AG08396 (cell line): ENCODE results near the gene LRFN2.

Experiments
- DNase-seq: peaks from one replicate; pipeline ENCODE4 v3.0.0; 2012; ENCODE audit warnings: low spot score, mixed read lengths

Gene LRFN2

DNA sequence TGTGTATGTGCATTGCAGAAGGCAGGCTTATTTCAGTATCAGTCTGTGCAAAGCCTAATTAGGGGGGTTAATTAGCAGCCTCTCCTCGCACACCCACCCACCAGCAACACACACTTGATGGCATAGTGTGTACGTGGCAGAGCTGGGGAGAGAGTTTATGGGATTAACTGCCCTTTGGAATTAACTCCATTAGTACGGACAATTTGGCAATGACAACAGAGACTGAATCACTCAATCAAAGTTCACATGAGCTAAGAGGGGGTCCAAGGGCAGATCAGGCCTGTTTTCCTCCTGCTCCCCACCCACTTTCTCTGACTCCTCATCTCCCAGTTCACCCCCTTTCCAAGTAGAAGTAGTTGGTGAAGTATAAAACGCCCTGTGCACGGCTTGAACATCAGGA is 69.5 kb downstream of the LRFN2 start:
- no peak for DNase-seq

DNA sequence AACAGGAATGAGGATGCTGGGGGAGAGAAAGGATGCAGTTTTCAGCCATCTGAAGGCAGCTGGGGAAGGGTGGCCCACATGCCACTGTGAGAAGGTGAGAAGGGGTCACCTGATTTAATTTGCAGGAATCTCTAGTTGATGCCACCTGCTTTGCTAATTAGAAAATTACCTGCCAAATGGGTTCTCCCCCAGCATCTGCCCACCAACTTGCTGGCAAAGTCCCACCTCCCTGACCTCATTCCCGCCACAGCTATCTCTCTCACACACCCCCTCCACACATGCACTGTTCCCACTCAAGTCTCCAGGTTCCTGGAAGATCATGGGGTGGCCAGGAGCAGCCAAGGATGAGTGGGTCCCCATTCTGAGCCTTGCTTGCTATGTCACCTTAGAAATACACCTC is 70.7 kb downstream of the LRFN2 start:
- no peak for DNase-seq

DNA sequence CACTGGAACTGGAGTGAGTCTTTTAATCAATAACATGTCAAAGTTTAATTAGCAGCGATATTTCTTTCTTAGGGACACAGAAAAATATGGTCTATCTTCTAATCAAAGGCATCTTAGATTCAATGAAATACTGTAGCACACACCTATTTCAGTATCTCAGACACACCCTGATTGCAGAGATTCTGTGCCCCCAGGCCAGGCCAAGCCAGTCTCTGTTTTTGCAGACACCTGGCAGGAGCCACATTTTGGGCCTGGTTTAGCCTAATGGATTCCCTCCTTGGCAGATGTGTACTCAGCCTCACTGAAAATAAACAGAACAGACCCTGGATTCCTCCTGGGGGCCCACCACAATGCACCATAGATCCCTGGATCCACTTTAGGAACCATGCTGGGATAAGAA is 74.8 kb downstream of the LRFN2 start:
- no peak for DNase-seq

DNA sequence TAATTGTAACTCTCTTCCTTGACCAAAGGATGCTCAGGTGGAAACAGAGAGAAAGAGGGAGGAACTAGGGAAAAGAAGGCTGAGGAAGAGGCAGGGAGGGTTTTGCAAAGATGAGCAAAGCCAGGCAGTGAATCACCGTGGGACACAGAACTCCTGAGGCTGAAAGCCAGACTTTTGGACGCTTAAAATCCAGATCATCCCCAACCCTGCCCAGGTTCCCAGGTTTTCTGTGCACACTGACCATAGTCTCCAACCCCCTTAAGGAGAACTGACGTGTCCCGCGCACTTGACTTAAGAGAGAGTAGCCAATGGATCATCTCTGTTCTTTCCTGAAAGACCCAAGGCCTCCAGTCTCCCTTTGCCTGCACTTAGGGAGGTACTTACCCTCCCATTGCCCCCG is 75.3 kb downstream of the LRFN2 start:
- no peak for DNase-seq

DNA sequence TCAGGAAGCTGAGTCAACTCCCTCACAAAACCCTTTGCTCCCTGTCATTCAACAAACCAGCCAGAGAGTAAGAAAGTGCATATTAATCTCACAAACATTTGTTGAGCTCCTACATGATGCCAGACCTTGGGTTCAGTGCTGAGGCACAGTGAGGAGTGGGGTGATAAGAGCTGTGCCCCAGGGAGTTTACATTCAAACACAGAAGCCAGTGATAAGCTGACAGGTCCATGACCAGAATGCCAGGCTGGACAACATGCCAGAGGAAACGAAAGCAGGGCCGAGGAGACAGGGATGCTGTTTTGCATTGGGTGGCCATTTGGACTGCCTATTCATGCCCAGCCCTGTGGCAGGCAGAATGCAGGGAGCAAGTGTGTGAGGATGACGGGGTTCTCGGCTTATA is 76.7 kb downstream of the LRFN2 start:
- DNase-seq: no peak

DNA sequence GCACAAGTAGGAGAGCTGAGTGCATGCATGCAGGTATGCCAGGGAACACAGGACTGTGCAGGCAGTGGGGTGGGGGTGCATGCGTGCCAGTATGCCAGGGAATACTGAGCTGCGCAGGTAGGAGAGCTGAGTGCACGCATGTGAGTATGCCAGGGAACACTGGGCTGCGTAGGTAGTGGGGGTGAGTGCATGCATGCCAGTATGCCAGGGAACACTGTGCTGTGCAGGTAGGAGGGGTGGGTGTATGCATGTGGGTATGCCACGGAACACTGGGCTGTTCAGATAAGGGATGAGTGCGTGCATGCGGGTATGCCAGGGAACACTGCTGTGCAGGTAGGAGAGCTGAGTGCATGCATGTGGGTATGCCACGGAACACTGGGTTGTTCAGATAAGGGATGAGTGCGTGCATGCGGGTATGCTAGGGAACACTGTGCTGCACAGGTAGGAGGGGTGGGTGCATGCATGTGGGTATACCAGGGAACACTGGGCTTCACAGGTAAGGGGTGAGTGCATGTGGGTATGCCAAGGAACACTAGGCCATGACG is 77.4 kb downstream of the LRFN2 start:
- DNase-seq: no peak

DNA sequence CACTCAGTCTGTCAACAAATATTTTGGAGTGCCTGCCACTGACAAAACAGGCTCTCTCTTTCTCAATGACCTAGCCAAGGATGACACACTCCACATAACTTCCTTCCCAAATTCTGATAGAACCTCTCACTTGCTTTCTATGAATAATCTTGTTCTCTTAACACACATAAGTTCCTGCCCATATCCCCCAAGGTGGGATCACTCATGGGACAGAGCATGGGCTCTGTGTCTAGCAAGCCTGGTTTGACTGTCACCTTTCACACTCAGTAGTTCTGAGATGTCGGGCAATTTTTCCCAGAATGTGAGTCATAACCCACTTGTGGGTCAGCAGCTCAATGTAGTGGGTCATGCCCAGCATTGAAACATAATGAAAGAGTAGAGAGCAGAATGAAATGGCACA is 78.1 kb downstream of the LRFN2 start:
- DNase-seq: no peak

DNA sequence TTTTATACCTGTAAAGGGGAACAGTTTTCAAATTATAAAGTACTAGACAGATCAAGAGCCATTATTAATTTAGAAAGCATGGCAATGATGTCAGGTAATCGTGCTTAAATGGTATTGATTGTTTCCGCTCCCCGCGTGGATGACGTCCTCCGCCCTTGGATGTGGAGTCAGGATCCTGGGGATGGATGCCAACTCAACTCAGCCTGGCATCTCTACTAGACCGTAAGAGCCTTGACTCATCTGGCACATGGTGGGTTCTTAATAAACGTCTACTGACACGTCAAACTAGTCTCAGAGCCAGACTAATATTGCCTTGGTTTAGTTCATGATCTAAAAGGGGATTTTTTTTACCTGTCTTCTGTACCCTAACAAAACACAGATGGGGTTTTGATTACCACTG is 80.2 kb downstream of the LRFN2 start:
- no peak for DNase-seq

DNA sequence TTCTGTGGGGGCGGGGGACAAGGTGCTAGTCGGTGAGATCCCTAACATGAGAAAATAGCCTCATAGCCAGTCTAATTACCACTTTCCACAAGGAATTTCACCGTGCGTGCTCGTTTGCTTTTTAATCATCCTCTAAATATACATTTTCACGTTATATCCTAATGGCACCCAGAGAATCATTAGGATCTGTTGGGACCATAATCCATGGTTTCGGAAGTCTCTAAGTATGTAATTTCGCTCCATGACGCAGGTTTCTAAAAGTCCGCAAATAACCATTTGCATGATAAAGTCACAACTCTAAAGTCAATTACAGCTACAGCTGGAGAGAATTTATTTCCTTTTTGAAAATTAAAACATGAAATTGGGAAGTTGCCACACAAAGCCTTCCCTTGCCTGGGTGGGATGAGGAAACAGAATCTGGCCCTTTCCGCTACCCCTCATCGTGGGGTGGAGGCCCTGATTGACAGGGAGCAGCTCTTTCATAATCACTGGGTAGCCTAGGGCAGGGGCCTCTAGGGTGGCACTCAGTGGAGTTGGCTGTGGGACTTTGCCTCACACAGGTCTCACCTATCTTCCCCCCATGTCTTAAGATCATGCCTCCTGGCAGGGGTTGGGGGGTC is 81.9 kb downstream of the LRFN2 start:
- no peak for DNase-seq

DNA sequence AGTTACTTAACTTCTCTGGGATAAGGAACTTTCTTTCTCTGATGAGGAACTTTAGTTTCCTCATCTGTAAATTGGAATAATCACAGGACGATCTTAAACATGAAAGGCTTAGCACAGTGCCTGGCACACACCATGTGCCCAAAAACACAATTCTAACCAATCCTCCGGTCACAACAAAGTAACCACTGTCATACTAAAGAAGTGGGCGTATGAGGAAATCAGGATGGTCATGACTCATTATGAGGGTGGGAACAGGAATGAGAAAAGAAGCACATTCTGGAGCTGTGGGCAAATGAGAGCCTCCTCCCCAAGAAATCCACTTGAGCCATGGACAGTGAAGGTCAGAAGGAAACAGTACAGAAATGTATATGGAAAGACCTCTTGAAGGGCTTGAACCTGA is 82.9 kb downstream of the LRFN2 start:
- no peak for DNase-seq

DNA sequence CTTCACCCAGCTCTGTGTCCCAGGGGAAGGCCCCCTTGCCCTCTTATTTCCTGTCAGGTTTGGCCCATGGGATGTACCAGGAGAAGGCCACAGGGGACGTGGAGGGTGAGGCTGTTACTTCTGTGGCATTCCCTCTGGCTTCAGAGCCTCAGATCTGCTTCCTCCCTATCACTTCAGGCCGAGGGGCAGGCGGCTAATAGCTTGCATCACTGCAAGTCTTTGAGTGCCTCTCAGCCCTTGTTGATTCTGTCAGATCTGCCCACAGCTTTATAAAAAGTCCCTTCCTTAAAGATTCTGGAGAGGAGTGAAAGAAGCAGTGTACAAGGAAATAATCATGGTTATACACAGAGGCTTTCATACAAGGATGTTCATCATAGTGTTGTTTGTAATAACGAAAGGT is 86.9 kb downstream of the LRFN2 start:
- no peak for DNase-seq

DNA sequence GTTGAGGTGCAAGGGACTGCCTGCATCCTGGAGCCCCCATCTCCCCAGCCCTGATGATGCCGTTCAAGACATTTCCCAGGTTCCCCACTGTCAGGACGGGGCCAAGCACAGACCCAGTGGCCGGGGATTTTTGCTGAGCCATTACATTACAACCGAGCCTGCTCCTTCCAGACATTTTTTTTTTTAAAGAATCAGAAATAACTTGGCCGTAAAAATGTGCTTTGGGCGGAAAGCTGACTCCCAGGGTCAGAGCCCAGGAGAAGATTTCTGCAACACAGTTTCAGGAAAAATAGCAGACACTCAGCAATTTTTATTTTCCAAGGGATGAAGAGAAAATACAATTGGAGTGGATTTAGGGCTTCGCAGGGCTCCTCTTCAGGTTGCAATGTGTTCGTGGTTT is 87.9 kb downstream of the LRFN2 start:
- no peak for DNase-seq

DNA sequence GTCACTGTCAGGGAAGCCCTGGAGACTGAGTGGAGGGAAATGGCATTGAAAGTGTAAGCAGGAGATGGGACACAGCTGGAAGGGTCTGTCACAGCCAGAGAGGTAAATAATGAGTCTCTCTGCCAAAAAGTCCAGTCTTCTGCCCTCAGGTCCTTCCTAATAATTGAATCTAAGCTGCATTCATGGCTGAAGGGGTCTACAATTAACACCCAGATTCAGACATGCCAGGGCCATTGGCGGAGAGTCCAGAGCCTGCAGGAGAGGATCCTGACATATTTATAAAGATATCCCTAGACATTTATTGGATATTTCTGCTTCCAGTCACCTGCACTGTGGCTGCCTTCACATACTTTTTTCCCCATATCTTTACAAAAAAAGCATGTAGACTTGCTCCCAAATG is 89.0 kb downstream of the LRFN2 start:
- DNase-seq: no peak

DNA sequence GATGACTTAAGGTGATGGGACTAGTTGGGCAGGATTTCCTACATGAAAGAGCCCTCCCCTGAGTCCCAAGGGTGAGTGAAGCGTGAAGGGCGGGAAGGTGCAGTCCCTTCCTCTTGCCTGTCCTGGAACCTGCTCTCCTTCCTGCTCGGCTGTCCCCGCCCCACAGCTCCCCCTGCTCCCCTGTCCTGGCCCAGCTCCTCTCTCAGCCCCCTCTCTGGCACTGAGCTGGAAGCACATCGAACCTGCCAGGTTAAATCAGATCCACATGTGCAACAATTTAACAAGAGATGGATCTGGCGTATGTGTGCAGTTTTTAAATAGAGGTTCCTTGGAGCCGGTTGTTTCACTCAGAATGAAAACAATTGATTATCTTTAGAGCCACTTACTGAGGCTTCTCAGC is 95.0 kb downstream of the LRFN2 start:
- no peak for DNase-seq

DNA sequence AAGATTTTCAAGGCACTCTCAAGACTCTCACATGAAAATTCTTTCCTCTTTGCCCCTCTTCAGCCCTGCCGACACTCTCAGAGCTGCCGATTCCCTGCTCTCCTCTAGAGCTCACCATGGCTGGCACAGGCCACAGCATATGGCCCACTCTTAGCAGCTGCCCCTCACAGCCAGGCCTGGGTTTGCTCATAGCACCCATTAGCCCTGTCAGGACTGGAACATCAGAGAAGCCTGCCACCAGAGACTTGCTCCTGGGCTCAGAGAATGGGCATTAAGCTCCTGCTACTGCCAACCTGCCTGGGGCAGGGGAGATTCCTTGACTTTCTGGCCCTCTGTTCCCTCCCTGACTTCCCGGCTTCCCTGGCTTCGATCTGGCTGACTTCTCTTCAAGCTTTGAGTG is 96.7 kb downstream of the LRFN2 start:
- DNase-seq: no peak

DNA sequence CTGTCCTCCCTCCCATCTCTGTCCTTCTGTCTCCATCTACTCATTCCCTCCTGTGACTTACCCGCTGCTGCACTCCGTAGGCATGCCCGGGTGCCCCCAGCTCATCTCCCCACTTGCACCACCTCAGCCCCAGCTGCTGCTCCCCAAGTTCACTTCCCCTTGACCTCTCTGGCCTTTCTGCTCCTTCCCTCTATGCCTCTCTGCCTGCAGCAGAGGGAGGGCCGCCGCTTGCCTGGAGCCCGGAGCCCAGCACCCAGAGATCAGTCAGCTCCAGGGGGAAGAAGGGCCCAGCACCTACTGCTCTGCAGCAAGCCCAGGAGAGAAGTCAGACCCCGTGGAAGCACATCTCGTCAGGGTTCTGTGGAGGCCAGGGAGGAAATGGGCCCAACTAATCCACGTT is 97.4 kb downstream of the LRFN2 start:
- no peak for DNase-seq

DNA sequence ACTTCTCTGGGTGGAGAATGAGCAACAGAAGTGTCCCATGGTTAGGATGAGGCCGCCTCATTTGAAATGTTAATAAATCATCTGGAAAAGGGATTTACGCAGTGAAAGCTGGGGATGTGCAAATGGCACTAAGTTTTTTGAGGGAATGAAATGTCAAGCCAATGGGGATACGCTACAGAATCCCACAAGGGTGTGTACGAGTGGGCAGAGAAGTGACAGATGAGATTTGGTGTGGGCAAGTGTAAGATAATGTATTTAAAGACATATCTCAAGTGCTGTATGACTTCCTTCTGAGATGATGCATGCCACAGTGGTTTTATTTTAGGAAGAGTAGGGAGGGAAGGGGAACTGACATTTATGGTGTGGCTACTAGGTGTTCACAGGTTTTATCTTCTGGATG is 100.6 kb downstream of the LRFN2 start:
- DNase-seq: no peak

DNA sequence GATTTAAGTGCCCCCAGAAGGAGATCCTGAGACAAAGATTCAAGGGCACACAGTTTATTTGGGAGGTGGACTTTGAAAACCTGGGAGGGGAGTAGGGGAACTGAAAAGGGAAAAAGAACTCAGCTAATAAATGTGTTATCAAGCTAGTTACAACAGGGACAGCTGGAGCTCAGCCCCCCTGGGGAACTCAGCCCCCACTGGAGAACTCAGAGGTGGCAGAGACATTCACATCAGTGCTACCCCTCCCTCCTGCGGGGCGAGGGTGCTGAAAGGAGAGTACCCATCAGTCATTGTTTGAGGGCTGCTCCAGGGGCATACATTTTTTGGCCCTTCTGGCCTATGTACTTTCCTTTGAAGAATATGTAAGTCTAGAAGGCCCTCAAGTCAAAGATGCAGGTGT is 101.4 kb downstream of the LRFN2 start:
- DNase-seq: no peak

DNA sequence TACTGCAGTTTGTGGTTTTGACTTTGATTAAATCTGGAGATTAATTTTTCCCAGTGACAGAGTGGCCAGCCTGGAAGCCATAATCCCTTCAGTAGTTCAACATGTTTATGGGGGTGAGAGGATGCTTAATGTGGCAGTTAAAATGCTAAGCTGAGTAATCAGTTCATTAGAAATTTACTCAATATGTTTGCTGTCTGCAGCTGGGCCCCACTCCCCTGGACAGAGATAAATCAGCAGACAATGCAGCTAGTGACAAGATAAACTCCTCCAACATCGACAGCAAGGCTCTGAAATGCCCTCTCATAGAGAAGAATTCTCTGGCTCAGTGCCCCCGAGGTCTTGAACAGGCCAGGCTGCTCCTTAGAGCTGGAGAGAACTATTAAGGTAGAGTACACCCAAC is 101.9 kb downstream of the LRFN2 start:
- no peak for DNase-seq

DNA sequence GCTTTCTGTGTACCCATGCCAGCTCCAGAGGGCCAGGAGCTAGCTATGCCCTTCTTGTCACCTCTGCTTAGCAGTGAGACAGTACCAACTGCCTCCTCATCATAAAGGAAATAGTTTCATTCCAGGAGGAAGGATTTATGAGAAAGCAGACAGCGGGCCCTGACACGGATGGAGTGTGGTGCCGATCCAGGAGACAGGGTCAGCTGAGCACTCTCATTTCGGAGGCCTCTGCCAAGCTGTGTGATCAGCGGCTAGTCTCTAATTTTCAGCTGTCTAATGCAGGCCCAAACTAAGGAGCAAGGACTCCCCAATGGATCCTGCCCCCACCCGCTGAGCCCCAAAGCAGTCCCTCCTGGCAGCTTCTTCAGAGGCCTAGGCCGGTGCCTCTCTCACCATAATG is 103.1 kb downstream of the LRFN2 start:
- DNase-seq: no peak

DNA sequence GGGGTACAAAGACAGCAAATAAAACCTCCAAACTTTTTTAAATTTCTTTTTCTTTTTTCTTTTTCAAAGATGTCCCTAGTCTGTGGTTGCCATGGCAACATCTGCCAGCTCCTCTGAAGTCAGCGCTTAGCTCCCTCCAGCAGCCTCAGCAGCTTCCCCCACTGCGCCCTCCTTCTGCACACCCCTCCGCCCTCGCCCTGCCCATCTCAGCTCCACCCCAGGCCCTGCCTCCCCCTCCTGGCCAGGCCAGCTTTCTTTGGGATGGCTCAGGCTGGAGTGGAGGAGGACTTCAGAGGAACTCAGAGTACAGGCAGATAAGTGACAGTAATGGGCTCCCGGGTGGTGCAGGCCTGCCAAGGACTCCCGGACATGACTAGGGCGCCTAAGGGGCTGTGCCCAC is 104.6 kb downstream of the LRFN2 start:
- DNase-seq: no peak

DNA sequence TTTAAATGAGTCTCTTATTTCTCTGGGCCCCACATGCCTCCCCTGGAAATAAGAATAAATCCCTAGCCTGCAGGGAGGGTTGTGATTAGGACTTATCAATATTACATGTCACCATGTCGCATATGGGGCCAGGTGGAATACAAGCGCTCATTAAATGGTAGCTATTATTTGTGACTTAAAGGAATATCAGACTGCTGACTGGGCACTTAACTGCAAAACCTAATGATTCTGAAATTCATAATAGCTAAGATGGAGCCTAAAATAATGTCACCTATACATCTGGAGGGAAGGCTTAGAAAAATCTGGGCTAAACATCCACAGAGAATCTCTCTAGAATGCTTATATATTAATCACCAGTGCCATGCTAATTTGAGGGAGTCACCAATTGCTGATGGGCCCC is 106.5 kb downstream of the LRFN2 start:
- DNase-seq: no peak

DNA sequence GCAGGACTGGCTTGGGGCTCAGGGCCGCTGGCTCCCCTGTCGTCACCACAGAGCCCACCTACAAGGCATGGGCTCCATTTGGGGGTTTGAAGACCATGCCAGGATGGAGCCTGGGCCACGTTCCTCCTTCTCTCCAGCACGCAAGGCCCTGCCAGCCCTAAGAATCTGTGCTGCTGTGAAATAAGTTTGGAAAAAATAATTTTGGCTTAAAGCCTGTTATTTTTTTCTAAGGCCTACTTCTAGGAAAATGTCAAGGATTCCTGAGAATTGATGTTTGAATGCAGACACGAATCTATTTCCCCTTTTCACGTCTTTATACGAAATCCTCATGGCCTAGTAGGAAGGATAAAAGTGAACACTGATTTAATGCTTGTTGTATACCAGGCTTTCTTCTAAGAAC is 107.5 kb downstream of the LRFN2 start:
- no peak for DNase-seq

DNA sequence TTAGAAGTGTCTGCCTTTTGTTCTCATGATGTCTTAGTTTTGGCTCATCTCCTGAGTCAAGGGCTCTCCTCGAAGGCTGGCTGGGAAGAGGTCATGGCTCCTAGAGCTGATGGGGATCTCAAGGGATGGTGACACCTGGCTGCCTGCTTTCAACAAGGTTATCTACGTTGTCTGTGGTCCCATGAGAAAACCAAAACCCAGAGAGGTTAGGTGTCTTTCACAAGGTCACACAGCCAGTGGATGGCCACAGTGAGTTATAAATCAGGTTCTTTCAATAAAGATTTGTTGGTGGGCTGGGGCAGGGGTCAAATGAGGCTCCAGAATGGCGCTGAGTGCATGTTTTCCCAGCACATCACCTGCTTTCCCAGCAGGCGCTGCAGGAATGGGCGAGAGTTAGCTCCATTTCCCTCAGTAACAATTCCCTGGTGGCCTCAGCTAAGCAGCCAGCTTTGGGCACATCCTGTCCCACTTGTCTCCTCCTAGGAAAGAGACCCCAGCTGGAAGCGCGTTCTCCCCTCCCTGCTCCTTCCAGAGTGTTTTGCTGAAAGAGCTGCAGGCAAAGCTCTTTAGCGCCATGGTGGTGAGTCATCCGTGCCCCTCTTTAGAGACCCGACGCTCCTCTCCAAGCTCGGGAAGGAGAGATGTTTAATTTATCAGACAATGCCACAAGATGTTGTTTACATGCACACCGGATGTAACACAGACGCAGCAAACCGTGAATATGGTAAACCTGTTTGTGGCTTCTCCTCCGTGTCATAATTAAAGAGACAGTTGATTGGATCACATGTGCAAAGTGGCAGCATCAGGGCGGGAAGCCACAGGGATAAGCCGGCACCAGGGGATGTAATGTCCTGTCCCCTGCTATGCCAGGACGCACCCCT is 109.7 kb downstream of the LRFN2 start:
- DNase-seq: no peak
